Peyer's patch (tissue), 4 donors: Measurements from ENCODE around the gene PARL. TPM values are rescaled to one million over a fixed set of nuclear protein-coding genes. Genes with fewer than 3 reads are reported as not detected.

Source experiments
- DNase-seq, 3 donors: peaks; one replicate each; pipeline ENCODE4 v3.0.0-alpha.2; 2017 to 2019
- H3K27ac ChIP-seq, 4 donors: fragments of 200-600 bp; sonication (generic); one replicate each; pipeline ENCODE4 v1.5.1; 2016 to 2019
- H3K27me3 ChIP-seq, 2 donors: fragments of 200-600 bp; sonication (generic); one replicate each; pipeline ENCODE4 v1.5.1; 2019
- H3K36me3 ChIP-seq, 3 donors: fragments of 200-600 bp; sonication (generic); one replicate each; pipeline ENCODE4 v1.5.1; 2016 to 2019
- H3K4me1 ChIP-seq, 4 donors: fragments of 200-600 bp; sonication (generic); one replicate each; pipeline ENCODE4 v1.5.1; 2016 to 2019
- H3K4me3 ChIP-seq, 4 donors: fragments of 200-600 bp; sonication (generic); 1 replicate in 3 of 4; 2 replicates in 1 of 4; pipeline ENCODE4 v1.5.1; 2016 to 2019; ENCODE audit warnings: mild to moderate bottlenecking in 1 of 4
- H3K9me3 ChIP-seq, 4 donors: fragments of 200-600 bp; sonication (generic); one replicate each; pipeline ENCODE4 v1.5.1; 2016 to 2019; ENCODE audit warnings: mild to moderate bottlenecking in 1 of 4
- CTCF ChIP-seq, 6 experiments: fragments of 450-650 bp in 4 of 6; fragments of 200-600 bp in 2 of 6; sonication (generic) in 1 of 6; IDR thresholded peaks; one replicate each; pipeline ENCODE4 v1.5.1; 2017 to 2019; ENCODE audit warnings: antibody characterized with exemption in 6 of 6, mild to moderate bottlenecking in 3 of 6, moderate library complexity in 1 of 6
- POLR2A ChIP-seq, 2 donors: fragments of 450-650 bp; IDR thresholded peaks; one replicate each; pipeline ENCODE4 v1.5.1; 2017; ENCODE audit warnings: antibody characterized with exemption in 2 of 2, mild to moderate bottlenecking in 2 of 2, moderate library complexity in 2 of 2
- total RNA-seq, 4 donors: library from RNA; depleted of rRNA; stranded (reverse); fragments of >200 nt; gene quantifications; one replicate each; pipeline ENCODE4 v1.1.0, GENCODE V29; 2016

The PARL gene
- total RNA-seq, 4 donors from 2014 or later, result 22.3 to 69.9 (median 43.9) TPM

- no peak for DNase-seq
- H3K27ac ChIP-seq, result peak overlapping the region in 1 of 4 donors; percentile 39
- no peak for TF ChIP-seq CTCF (IDR thresholded peaks at IDR 0.05)
- peaks cover 0 to 5% (median 2%) of the 10 kb centered on the region in 4 donors for H3K4me1 ChIP-seq
- no peaks in the 10 kb centered on the region for H3K27me3 ChIP-seq
- peaks cover 0 to 36% (median 0%) of the 10 kb centered on the region in 3 donors for H3K36me3 ChIP-seq
- H3K4me3 ChIP-seq, result no peak overlapping the region
- H3K9me3 ChIP-seq, result no peaks in the 10 kb centered on the region
Observed at GRCh38 chr3:183924956-183925355, 40.3 kb upstream of the PARL start.

- H3K27ac ChIP-seq, result no peak overlapping the region
- no peak for DNase-seq
- H3K36me3 ChIP-seq, result peaks cover 0 to 37% (median 0%) of the 10 kb centered on the region in 3 donors
- H3K4me1 ChIP-seq, result peaks cover 0 to 5% (median under 1%) of the 10 kb centered on the region in 4 donors
- H3K27me3 ChIP-seq, result no peaks in the 10 kb centered on the region
- H3K9me3 ChIP-seq, result no peaks in the 10 kb centered on the region
- no peak for TF ChIP-seq POLR2A (IDR thresholded peaks at IDR 0.05)
- no peak for TF ChIP-seq CTCF (IDR thresholded peaks at IDR 0.05)
- H3K4me3 ChIP-seq, result no peak overlapping the region
Observed at GRCh38 chr3:183924543-183924942, 39.9 kb upstream of the PARL start.

GRCh38 chr3:183922421-183922820 is 37.7 kb upstream of the PARL start:
- no peaks in the 10 kb centered on the region for H3K9me3 ChIP-seq
- no peak overlapping the region for H3K27ac ChIP-seq
- no peak for TF ChIP-seq POLR2A (IDR thresholded peaks at IDR 0.05)
- no peak for TF ChIP-seq CTCF (IDR thresholded peaks at IDR 0.05)
- H3K4me1 ChIP-seq, result no peaks in the 10 kb centered on the region
- no peak overlapping the region for H3K4me3 ChIP-seq
- no peaks in the 10 kb centered on the region for H3K27me3 ChIP-seq
- no peak for DNase-seq
- peaks cover 0 to 37% (median 0%) of the 10 kb centered on the region in 3 donors for H3K36me3 ChIP-seq

GRCh38 chr3:183921096-183921495 is 36.4 kb upstream of the PARL start:
- H3K27ac ChIP-seq, result no peak overlapping the region
- no peaks in the 10 kb centered on the region for H3K9me3 ChIP-seq
- no peak for DNase-seq
- no peaks in the 10 kb centered on the region for H3K4me1 ChIP-seq
- no peak for TF ChIP-seq CTCF (IDR thresholded peaks at IDR 0.05)
- no peak for TF ChIP-seq POLR2A (IDR thresholded peaks at IDR 0.05)
- no peak overlapping the region for H3K4me3 ChIP-seq
- peaks cover 0 to 37% (median 0%) of the 10 kb centered on the region in 3 donors for H3K36me3 ChIP-seq
- H3K27me3 ChIP-seq, result no peaks in the 10 kb centered on the region

- no peaks in the 10 kb centered on the region for H3K27me3 ChIP-seq
Observed at GRCh38 chr3:183920416-183920815, 35.7 kb upstream of the PARL start.

More at GRCh38 chr3:183920416-183920815, 35.7 kb upstream of the PARL start:
- DNase-seq, result no peak
- Histone ChIP-seq H3K4me1 (no peaks in the 10 kb centered on the region), H3K36me3 (peaks cover 0 to 36% (median 0%) of the 10 kb centered on the region in 3 donors), H3K4me3 (no peak overlapping the region), H3K27ac (no peak overlapping the region), H3K9me3 (no peaks in the 10 kb centered on the region)
- TF ChIP-seq POLR2A (IDR thresholded peaks at IDR 0.05) (no peak), CTCF (IDR thresholded peaks at IDR 0.05) (no peak)
